ENCODE measurements around the gene INTS7.

The INTS7 gene

GRCh38 chr1:211912038-211912437 is 123.3 kb downstream of the INTS7 start:
- no peaks in the 10 kb centered on the region for H3K36me3 ChIP-seq (ENCODE audit: control insufficient read depth in 1 of 2, insufficient read depth in 2 of 2, low read depth in 1 of 2, low read length in 2 of 2)
- H2AK5ac ChIP-seq (ENCODE audit: low read length, severe bottlenecking) = no peak overlapping the region
- no peak overlapping the region for H2BK120ac ChIP-seq (ENCODE audit: low read depth, low read length)
- H2BK5ac ChIP-seq (ENCODE audit: low read depth, low read length, poor library complexity, severe bottlenecking) = no peak overlapping the region
- H2BK15ac ChIP-seq (ENCODE audit: low read depth, poor library complexity, severe bottlenecking) = no peak overlapping the region
- no peak overlapping the region for H4K8ac ChIP-seq (ENCODE audit: low read length)
- no peak overlapping the region for H4K91ac ChIP-seq (ENCODE audit: low read length)
- H3K23ac ChIP-seq (ENCODE audit: low read length in 2 of 2) = no peak overlapping the region
- peaks cover 0 to 50% of the 10 kb centered on the region in 2 experiments for H3K27me3 ChIP-seq (ENCODE audit: control insufficient read depth in 1 of 2, insufficient read depth in 1 of 2, low read length in 2 of 2)
- no peak overlapping the region for H3K14ac ChIP-seq (ENCODE audit: low read length in 2 of 2)
- H3K9me3 ChIP-seq (ENCODE audit: control insufficient read depth, low read length) = peaks cover 2% of the 10 kb centered on the region
- no peak overlapping the region for H3K4me3 ChIP-seq (ENCODE audit: insufficient read depth in 1 of 2, low read depth in 1 of 2, low read length in 2 of 2)
- no CpG with 5 or more reads among the region's 1 CpG for WGBS
- no peaks in the 10 kb centered on the region for H3K79me1 ChIP-seq (replicated peaks; ENCODE audit: low read length, poor library complexity, severe bottlenecking)
- H3K18ac ChIP-seq (ENCODE audit: low read depth in 1 of 2, low read length in 2 of 2) = no peak overlapping the region
- no peak overlapping the region for H3K27ac ChIP-seq (ENCODE audit: low read length, poor library complexity, severe bottlenecking)
- no peak overlapping the region for H3K4ac ChIP-seq (ENCODE audit: low read depth in 1 of 2, low read length in 2 of 2)
- H3K9ac ChIP-seq (ENCODE audit: low read length) = no peak overlapping the region
- no peak for DNase-seq
- no peak overlapping the region for H3K4me2 ChIP-seq (ENCODE audit: low read length, poor library complexity, severe bottlenecking)
- H2BK12ac ChIP-seq (ENCODE audit: low read length in 2 of 2) = no peak overlapping the region
- peaks cover 14% of the 10 kb centered on the region for H3K4me1 ChIP-seq (ENCODE audit: control insufficient read depth, insufficient read depth, low read depth, low read length)
- H2AFZ ChIP-seq (ENCODE audit: low read depth, low read length) = no peak overlapping the region

GRCh38 chr1:211910913-211911485 is 124.4 kb downstream of the INTS7 start:
- H3K14ac ChIP-seq (ENCODE audit: low read length in 2 of 2) = peak overlapping the region in 1 of 2 experiments; percentile 18
- DNase-seq = no peak
- H2BK120ac ChIP-seq (ENCODE audit: low read depth, low read length) = no peak overlapping the region

GRCh38 chr1:211910113-211910884 is 125.1 kb downstream of the INTS7 start:
- Histone ChIP-seq H3K4ac (ENCODE audit: low read depth in 1 of 2, low read length in 2 of 2) (no peak overlapping the region), H3K36me3 (ENCODE audit: control insufficient read depth in 1 of 2, insufficient read depth in 2 of 2, low read depth in 1 of 2, low read length in 2 of 2) (no peaks in the 10 kb centered on the region), H3K14ac (ENCODE audit: low read length in 2 of 2) (no peak overlapping the region), H3K23ac (ENCODE audit: low read length in 2 of 2) (no peak overlapping the region), H3K18ac (ENCODE audit: low read depth in 1 of 2, low read length in 2 of 2) (no peak overlapping the region), H2AK5ac (ENCODE audit: low read length, severe bottlenecking) (peak overlapping the region; percentile 11), H3K27ac (ENCODE audit: low read length, poor library complexity, severe bottlenecking) (no peak overlapping the region), H2AFZ (ENCODE audit: low read depth, low read length) (no peak overlapping the region), H3K9ac (ENCODE audit: low read length) (no peak overlapping the region), H3K27me3 (ENCODE audit: control insufficient read depth in 1 of 2, insufficient read depth in 1 of 2, low read length in 2 of 2) (peaks cover 0 to 40% of the 10 kb centered on the region in 2 experiments), H2BK15ac (ENCODE audit: low read depth, poor library complexity, severe bottlenecking) (no peak overlapping the region), H4K8ac (ENCODE audit: low read length) (no peak overlapping the region), H3K4me2 (ENCODE audit: low read length, poor library complexity, severe bottlenecking) (no peak overlapping the region), H2BK12ac (ENCODE audit: low read length in 2 of 2) (no peak overlapping the region), H3K4me3 (ENCODE audit: insufficient read depth in 1 of 2, low read depth in 1 of 2, low read length in 2 of 2) (no peak overlapping the region), H3K9me3 (ENCODE audit: control insufficient read depth, low read length) (no peaks in the 10 kb centered on the region), H2BK120ac (ENCODE audit: low read depth, low read length) (no peak overlapping the region), H3K4me1 (ENCODE audit: control insufficient read depth, insufficient read depth, low read depth, low read length) (peaks cover 10% of the 10 kb centered on the region), H4K91ac (ENCODE audit: low read length) (no peak overlapping the region), H3K79me1 (replicated peaks; ENCODE audit: low read length, poor library complexity, severe bottlenecking) (no peaks in the 10 kb centered on the region), H2BK5ac (ENCODE audit: low read depth, low read length, poor library complexity, severe bottlenecking) (no peak overlapping the region)
- DNase-seq = no peak
- 86% methylated on average over 6 of the region's 7 CpGs for WGBS

More at GRCh38 chr1:211910913-211911485, 124.4 kb downstream of the INTS7 start:
- H3K18ac ChIP-seq (ENCODE audit: low read depth in 1 of 2, low read length in 2 of 2) = no peak overlapping the region
- H4K91ac ChIP-seq (ENCODE audit: low read length) = no peak overlapping the region
- H3K9me3 ChIP-seq (ENCODE audit: control insufficient read depth, low read length) = peaks cover 2% of the 10 kb centered on the region
- H2BK5ac ChIP-seq (ENCODE audit: low read depth, low read length, poor library complexity, severe bottlenecking) = no peak overlapping the region
- H2AFZ ChIP-seq (ENCODE audit: low read depth, low read length) = no peak overlapping the region
- H3K36me3 ChIP-seq (ENCODE audit: control insufficient read depth in 1 of 2, insufficient read depth in 2 of 2, low read depth in 1 of 2, low read length in 2 of 2) = no peaks in the 10 kb centered on the region
- WGBS = 88% methylated on average over 4 of the region's 4 CpGs
- H3K23ac ChIP-seq (ENCODE audit: low read length in 2 of 2) = no peak overlapping the region
- H3K4me1 ChIP-seq (ENCODE audit: control insufficient read depth, insufficient read depth, low read depth, low read length) = peaks cover 10% of the 10 kb centered on the region
- H3K4me3 ChIP-seq (ENCODE audit: insufficient read depth in 1 of 2, low read depth in 1 of 2, low read length in 2 of 2) = no peak overlapping the region
- H2BK12ac ChIP-seq (ENCODE audit: low read length in 2 of 2) = no peak overlapping the region
- no peak overlapping the region for H3K4me2 ChIP-seq (ENCODE audit: low read length, poor library complexity, severe bottlenecking)
- no peak overlapping the region for H3K27ac ChIP-seq (ENCODE audit: low read length, poor library complexity, severe bottlenecking)
- no peak overlapping the region for H3K9ac ChIP-seq (ENCODE audit: low read length)
- no peak overlapping the region for H4K8ac ChIP-seq (ENCODE audit: low read length)
- H3K4ac ChIP-seq (ENCODE audit: low read depth in 1 of 2, low read length in 2 of 2) = no peak overlapping the region
- no peak overlapping the region for H2BK15ac ChIP-seq (ENCODE audit: low read depth, poor library complexity, severe bottlenecking)
- H3K27me3 ChIP-seq (ENCODE audit: control insufficient read depth in 1 of 2, insufficient read depth in 1 of 2, low read length in 2 of 2) = peaks cover 0 to 47% of the 10 kb centered on the region in 2 experiments
- no peaks in the 10 kb centered on the region for H3K79me1 ChIP-seq (replicated peaks; ENCODE audit: low read length, poor library complexity, severe bottlenecking)
- no peak overlapping the region for H2AK5ac ChIP-seq (ENCODE audit: low read length, severe bottlenecking)

GRCh38 chr1:211909395-211909794 is 126.0 kb downstream of the INTS7 start:
- H3K9ac ChIP-seq (ENCODE audit: low read length) = no peak overlapping the region
- 76% methylated on average over 6 of the region's 9 CpGs for WGBS
- H4K91ac ChIP-seq (ENCODE audit: low read length) = no peak overlapping the region
- H2AFZ ChIP-seq (ENCODE audit: low read depth, low read length) = no peak overlapping the region
- no peak overlapping the region for H3K4ac ChIP-seq (ENCODE audit: low read depth in 1 of 2, low read length in 2 of 2)
- no peak for DNase-seq
- H3K27ac ChIP-seq (ENCODE audit: low read length, poor library complexity, severe bottlenecking) = no peak overlapping the region
- no peak overlapping the region for H3K18ac ChIP-seq (ENCODE audit: low read depth in 1 of 2, low read length in 2 of 2)
- H2BK12ac ChIP-seq (ENCODE audit: low read length in 2 of 2) = no peak overlapping the region
- no peak overlapping the region for H3K14ac ChIP-seq (ENCODE audit: low read length in 2 of 2)
- no peaks in the 10 kb centered on the region for H3K79me1 ChIP-seq (replicated peaks; ENCODE audit: low read length, poor library complexity, severe bottlenecking)
- H3K4me3 ChIP-seq (ENCODE audit: insufficient read depth in 1 of 2, low read depth in 1 of 2, low read length in 2 of 2) = no peak overlapping the region
- no peak overlapping the region for H2AK5ac ChIP-seq (ENCODE audit: low read length, severe bottlenecking)
- no peak overlapping the region for H2BK15ac ChIP-seq (ENCODE audit: low read depth, poor library complexity, severe bottlenecking)
- no peaks in the 10 kb centered on the region for H3K36me3 ChIP-seq (ENCODE audit: control insufficient read depth in 1 of 2, insufficient read depth in 2 of 2, low read depth in 1 of 2, low read length in 2 of 2)
- H3K9me3 ChIP-seq (ENCODE audit: control insufficient read depth, low read length) = no peaks in the 10 kb centered on the region
- no peak overlapping the region for H3K4me2 ChIP-seq (ENCODE audit: low read length, poor library complexity, severe bottlenecking)
- H4K8ac ChIP-seq (ENCODE audit: low read length) = no peak overlapping the region
- no peak overlapping the region for H3K23ac ChIP-seq (ENCODE audit: low read length in 2 of 2)
- H2BK120ac ChIP-seq (ENCODE audit: low read depth, low read length) = no peak overlapping the region
- no peak overlapping the region for H2BK5ac ChIP-seq (ENCODE audit: low read depth, low read length, poor library complexity, severe bottlenecking)
- peaks cover 0 to 34% of the 10 kb centered on the region in 2 experiments for H3K27me3 ChIP-seq (ENCODE audit: control insufficient read depth in 1 of 2, insufficient read depth in 1 of 2, low read length in 2 of 2)
- H3K4me1 ChIP-seq (ENCODE audit: control insufficient read depth, insufficient read depth, low read depth, low read length) = peaks cover 10% of the 10 kb centered on the region
